GM23338 (cell line): Measurements from ENCODE around the gene SLC6A11. TPM values are rescaled to one million over a fixed set of nuclear protein-coding genes. Genes with fewer than 3 reads are reported as not detected.

Source experiments
- ATAC-seq: fragments of 200-7000 bp; cut with Tn5 transposase; 3 replicates; pipeline ENCODE4 v1.9.1; 2020
- DNase-seq: peaks from one replicate; pipeline ENCODE4 v3.0.0-alpha.2; 2015; ENCODE audit warnings: low spot score
- H2AFZ ChIP-seq: fragments of 200-600 bp; sonication (generic); 2 replicates; pipeline ENCODE4 v1.8.0; 2016; ENCODE audit warnings: antibody characterized with exemption, mild to moderate bottlenecking, moderate library complexity
- H3F3A ChIP-seq: fragments of 200-600 bp; sonication (generic); replicated peaks from 2 replicates; pipeline ENCODE4 v1.8.0; 2017; ENCODE audit warnings: antibody characterized with exemption, mixed run types, low read depth
- H3K27ac ChIP-seq: fragments of 200-600 bp; sonication (generic); 2 replicates; pipeline ENCODE4 v1.6.1; 2016; ENCODE audit warnings: low read depth
- H3K27me3 ChIP-seq: fragments of 200-600 bp; sonication (generic); 2 replicates; pipeline ENCODE4 v1.8.0; 2016; ENCODE audit warnings: mild to moderate bottlenecking, mixed run types, moderate library complexity; ENCODE audit not compliant: insufficient read depth
- H3K36me3 ChIP-seq: fragments of 200-600 bp; sonication (generic); 2 replicates; pipeline ENCODE4 v1.8.0; 2016; ENCODE audit warnings: mild to moderate bottlenecking; ENCODE audit not compliant: insufficient read depth
- H3K4me1 ChIP-seq: fragments of 200-600 bp; sonication (generic); 2 replicates; pipeline ENCODE4 v1.8.0; 2016; ENCODE audit warnings: mild to moderate bottlenecking, moderate library complexity; ENCODE audit not compliant: insufficient read depth
- H3K4me2 ChIP-seq: fragments of 200-600 bp; sonication (generic); 2 replicates; pipeline ENCODE4 v1.7.1; 2017; ENCODE audit warnings: mixed run types
- H3K4me3 ChIP-seq: fragments of 200-600 bp; sonication (generic); 2 replicates; pipeline ENCODE4 v1.6.1; 2016; ENCODE audit warnings: mixed run types
- H3K79me2 ChIP-seq: fragments of 200-600 bp; sonication (generic); replicated peaks from 2 replicates; pipeline ENCODE4 v1.8.0; 2017; ENCODE audit warnings: mild to moderate bottlenecking; ENCODE audit not compliant: insufficient read depth
- H3K9me2 ChIP-seq: fragments of 200-600 bp; sonication (generic); 2 replicates; pipeline ENCODE4 v1.8.0; 2017; ENCODE audit not compliant: insufficient read depth
- H4K20me1 ChIP-seq: fragments of 200-600 bp; sonication (generic); replicated peaks from 2 replicates; pipeline ENCODE4 v1.8.0; 2017; ENCODE audit warnings: mild to moderate bottlenecking; ENCODE audit not compliant: insufficient read depth
- H3K27ac Mint-ChIP-seq: 2 replicates; pipeline ENCODE4 v1.8.0; 2020; ENCODE audit warnings: inconsistent platforms, mild to moderate bottlenecking, moderate library complexity, mixed read lengths
- H3K27me3 Mint-ChIP-seq: 3 replicates; pipeline ENCODE4 v1.8.0; 2022; ENCODE audit warnings: low read depth, mild to moderate bottlenecking, moderate library complexity, mixed read lengths, inconsistent platforms; ENCODE audit not compliant: insufficient read depth, poor library complexity
- H3K36me3 Mint-ChIP-seq: 3 replicates; pipeline ENCODE4 v1.8.0; 2021; ENCODE audit warnings: low read depth, mild to moderate bottlenecking, inconsistent platforms, moderate library complexity, mixed read lengths
- H3K4me1 Mint-ChIP-seq: 3 replicates; pipeline ENCODE4 v1.8.0; 2020; ENCODE audit warnings: mild to moderate bottlenecking, inconsistent platforms, mixed read lengths
- H3K4me3 Mint-ChIP-seq: 3 replicates; pipeline ENCODE4 v1.8.0; 2021; ENCODE audit warnings: moderate library complexity, mild to moderate bottlenecking, inconsistent platforms, mixed read lengths
- H3K9me3 Mint-ChIP-seq: 3 replicates; pipeline ENCODE4 v1.8.0; 2020; ENCODE audit warnings: moderate library complexity, mild to moderate bottlenecking, inconsistent platforms, mixed read lengths
- CREB1 ChIP-seq: fragments of 250-450 bp; sonication (Bioruptor Pico); IDR thresholded peaks from 2 replicates; pipeline ENCODE4 v1.5.0; 2020; ENCODE audit warnings: low read depth, mild to moderate bottlenecking, moderate library complexity
- EZH2phosphoT487 ChIP-seq: fragments of 200-600 bp; sonication (generic); IDR thresholded peaks from one replicate; pipeline ENCODE4 v1.8.1; 2018; ENCODE audit warnings: antibody characterized with exemption; ENCODE audit not compliant: unreplicated experiment
- JUNB ChIP-seq: IDR thresholded peaks from one replicate; pipeline ENCODE4 v1.6.1; 2016; ENCODE audit warnings: antibody characterized with exemption; ENCODE audit not compliant: unreplicated experiment
- POLR2AphosphoS5 ChIP-seq: IDR thresholded peaks from 2 replicates; pipeline ENCODE4 v1.6.1; 2016; ENCODE audit warnings: antibody characterized with exemption, low read depth
- STAT1 ChIP-seq: IDR thresholded peaks from one replicate; pipeline ENCODE4 v1.6.1; 2016; ENCODE audit warnings: antibody characterized with exemption; ENCODE audit not compliant: unreplicated experiment
- ZNF114 ChIP-seq: fragments of 250-450 bp; sonication (Bioruptor Pico); IDR thresholded peaks from 2 replicates; pipeline ENCODE4 v1.5.0; 2020; ENCODE audit warnings: mild to moderate bottlenecking, moderate library complexity
- ZNF331 ChIP-seq: fragments of 250-450 bp; sonication (Bioruptor Pico); IDR thresholded peaks from 2 replicates; pipeline ENCODE4 v1.5.0; 2020; ENCODE audit warnings: low read depth, mild to moderate bottlenecking, moderate library complexity
- polyA plus RNA-seq: library from polyadenylated mRNA; unstranded; fragments of >200 nt; fragmentation: Nextera tagmentation; extraction: Ambion mirVana; gene quantifications from 2 replicates; pipeline ENCODE4 v1.2.1, GENCODE V29; 2016
- total RNA-seq: library from RNA; depleted of rRNA; stranded (reverse); fragments of >200 nt; shearing (Covaris generic); gene quantifications from 2 replicates; pipeline ENCODE4 v1.2.3, GENCODE V29; 2014
- TF ChIP-seq, protein P1 (sequence below): IDR thresholded peaks from one replicate; pipeline ENCODE4 v1.6.1; 2018; ENCODE audit warnings: antibody characterized with exemption; ENCODE audit not compliant: unreplicated experiment

Gene SLC6A11
- total and polyA plus RNA-seq, 2 experiments from 2014 or later, result 0.47 to 1.1 TPM

DNA sequence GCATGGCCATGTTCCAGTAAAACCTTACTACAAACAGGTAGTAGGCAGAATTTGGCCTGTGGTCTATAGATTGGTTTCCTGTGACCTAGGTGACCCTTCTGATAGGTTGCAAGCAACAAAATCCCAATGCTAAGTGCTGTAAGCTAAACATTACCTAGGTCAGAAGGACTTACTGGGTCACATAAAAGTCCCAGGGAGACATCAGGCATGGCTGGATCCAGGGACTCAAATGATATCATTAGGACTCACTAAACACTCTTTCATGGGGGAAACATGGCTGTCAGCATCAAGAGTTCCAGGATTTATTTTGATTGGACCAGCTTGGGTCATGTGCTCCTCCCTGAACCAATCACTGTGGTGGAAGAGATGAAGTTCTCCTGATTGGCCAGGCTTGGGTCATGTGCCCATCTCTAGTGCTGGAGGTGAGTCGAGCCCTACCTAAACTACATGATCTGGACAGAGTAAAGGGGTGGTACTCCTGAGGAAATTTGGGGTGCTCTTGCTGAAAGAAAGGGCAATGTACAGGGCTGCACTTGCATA lies 159.7 kb downstream of the SLC6A11 start (continued):
- TF ChIP-seq, protein P1, sequence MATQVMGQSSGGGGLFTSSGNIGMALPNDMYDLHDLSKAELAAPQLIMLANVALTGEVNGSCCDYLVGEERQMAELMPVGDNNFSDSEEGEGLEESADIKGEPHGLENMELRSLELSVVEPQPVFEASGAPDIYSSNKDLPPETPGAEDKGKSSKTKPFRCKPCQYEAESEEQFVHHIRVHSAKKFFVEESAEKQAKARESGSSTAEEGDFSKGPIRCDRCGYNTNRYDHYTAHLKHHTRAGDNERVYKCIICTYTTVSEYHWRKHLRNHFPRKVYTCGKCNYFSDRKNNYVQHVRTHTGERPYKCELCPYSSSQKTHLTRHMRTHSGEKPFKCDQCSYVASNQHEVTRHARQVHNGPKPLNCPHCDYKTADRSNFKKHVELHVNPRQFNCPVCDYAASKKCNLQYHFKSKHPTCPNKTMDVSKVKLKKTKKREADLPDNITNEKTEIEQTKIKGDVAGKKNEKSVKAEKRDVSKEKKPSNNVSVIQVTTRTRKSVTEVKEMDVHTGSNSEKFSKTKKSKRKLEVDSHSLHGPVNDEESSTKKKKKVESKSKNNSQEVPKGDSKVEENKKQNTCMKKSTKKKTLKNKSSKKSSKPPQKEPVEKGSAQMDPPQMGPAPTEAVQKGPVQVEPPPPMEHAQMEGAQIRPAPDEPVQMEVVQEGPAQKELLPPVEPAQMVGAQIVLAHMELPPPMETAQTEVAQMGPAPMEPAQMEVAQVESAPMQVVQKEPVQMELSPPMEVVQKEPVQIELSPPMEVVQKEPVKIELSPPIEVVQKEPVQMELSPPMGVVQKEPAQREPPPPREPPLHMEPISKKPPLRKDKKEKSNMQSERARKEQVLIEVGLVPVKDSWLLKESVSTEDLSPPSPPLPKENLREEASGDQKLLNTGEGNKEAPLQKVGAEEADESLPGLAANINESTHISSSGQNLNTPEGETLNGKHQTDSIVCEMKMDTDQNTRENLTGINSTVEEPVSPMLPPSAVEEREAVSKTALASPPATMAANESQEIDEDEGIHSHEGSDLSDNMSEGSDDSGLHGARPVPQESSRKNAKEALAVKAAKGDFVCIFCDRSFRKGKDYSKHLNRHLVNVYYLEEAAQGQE, result no peak
- TF ChIP-seq POLR2AphosphoS5, result no peak
- no peak for TF ChIP-seq STAT1
- TF ChIP-seq ZNF331 (CRISPR knock-in tag), result no peak
- no peak for TF ChIP-seq ZNF114 (CRISPR knock-in tag)
- no peak for TF ChIP-seq JUNB
- no peak for TF ChIP-seq EZH2phosphoT487

DNA sequence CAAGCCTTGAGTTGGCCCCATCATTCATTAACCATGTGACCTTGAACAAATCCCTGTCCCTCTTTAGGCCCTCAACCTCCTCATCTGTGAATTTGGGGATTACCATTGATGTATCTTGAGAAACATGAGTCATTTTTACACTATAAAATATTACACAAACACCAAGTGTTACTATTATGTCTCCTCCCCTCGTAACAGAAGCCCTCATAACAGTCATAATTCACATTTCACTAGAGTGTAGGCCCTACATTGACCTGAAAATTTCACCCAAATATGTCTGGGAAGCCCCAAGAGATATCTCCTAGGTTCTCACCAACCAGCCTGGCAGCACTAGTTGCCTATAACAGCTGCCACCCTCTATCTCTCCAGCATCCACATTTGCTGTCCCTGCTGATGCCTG lies 160.7 kb downstream of the SLC6A11 start:
- no peaks in the 10 kb centered on the region for H3K9me3 Mint-ChIP-seq
- no peaks in the 10 kb centered on the region for H3K79me2 ChIP-seq
- H4K20me1 ChIP-seq, result no peaks in the 10 kb centered on the region
- no peak overlapping the region for H3K4me3 ChIP-seq
- no peaks in the 10 kb centered on the region for H3K36me3 ChIP-seq
- H3K27me3 ChIP-seq, result no peaks in the 10 kb centered on the region
- H3K4me2 ChIP-seq, result no peak overlapping the region
- H3K36me3 Mint-ChIP-seq, result no peaks in the 10 kb centered on the region
- H3K27ac Mint-ChIP-seq, result no peak overlapping the region
- H3K9me2 ChIP-seq, result no peaks in the 10 kb centered on the region
- no peak overlapping the region for H3K27ac ChIP-seq
- H3K4me1 Mint-ChIP-seq, result peaks cover 25% of the 10 kb centered on the region
- peaks cover 7% of the 10 kb centered on the region for H3K27me3 Mint-ChIP-seq
- H3F3A ChIP-seq, result no peaks in the 10 kb centered on the region
- peaks cover 13% of the 10 kb centered on the region for H3K4me1 ChIP-seq
- ATAC-seq (no peak), DNase-seq (no peak)
- TF ChIP-seq, protein P1, result no peak
- no peak for TF ChIP-seq CREB1
- no peak overlapping the region for H2AFZ ChIP-seq
- H3K4me3 Mint-ChIP-seq, result no peak overlapping the region
